ENCODE results near the gene CAMK1G. TPM values are rescaled to one million over a fixed set of nuclear protein-coding genes. Genes with fewer than 3 reads are reported as not detected.

CAMK1G gene
- total RNA-seq, 1 donor from 2014 or later, result not detected

GRCh38 chr1:209564849-209565248 is 18.7 kb upstream of the CAMK1G start:
- no peak for DNase-seq (ENCODE audit: low read depth)

- peak; percentile 89 for DNase-seq (ENCODE audit: low read depth)
These were observed 17.5 kb upstream of the CAMK1G start for GRCh38 chr1:209565759-209566678.

GRCh38 chr1:209567698-209568175 is 15.8 kb upstream of the CAMK1G start:
- DNase-seq (ENCODE audit: low read depth), result peak; percentile 61

GRCh38 chr1:209569455-209570207 is 13.9 kb upstream of the CAMK1G start:
- DNase-seq (ENCODE audit: low read depth), result peak; percentile 71

- DNase-seq (ENCODE audit: low read depth), result no peak
These were observed 12.8 kb upstream of the CAMK1G start for GRCh38 chr1:209570743-209571142.

DNA sequence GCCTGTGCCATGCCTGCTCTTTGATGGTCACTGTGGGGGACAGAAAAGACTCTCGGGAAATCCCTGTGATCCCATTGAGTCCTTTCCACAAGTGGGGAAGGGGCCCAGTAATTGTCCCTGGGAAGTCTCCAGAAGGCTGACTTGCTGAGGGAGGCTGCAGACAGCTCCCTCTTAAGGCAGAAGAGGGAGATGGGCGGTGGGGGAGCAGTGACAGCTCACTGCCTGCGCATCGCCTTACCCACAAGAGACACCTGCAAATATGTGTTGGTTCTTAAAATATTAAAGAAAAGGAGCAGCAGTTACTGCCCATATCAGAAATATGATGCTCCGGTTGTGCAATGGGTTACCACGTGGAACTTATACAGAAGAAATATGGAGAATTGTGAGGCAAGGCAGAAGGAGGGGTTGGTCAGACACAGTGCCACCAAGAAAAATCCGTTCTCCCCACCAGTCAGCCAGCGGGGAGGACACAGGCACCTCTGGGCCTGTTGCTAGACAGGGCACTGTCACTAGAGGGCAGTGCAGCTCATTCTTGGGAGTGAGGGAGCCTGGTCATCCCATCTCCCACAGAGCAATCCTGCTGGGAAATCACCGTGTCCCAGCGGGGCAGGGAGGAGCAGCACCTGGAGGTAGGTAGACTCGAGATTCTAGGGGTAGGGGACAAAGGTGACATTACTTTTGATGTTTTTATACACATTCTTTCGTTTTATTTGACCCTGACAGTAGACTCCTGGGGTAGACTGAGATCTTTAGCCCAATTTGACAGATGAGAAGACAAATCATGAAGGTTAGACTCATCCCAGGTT is 6.9 kb upstream of the CAMK1G start:
- DNase-seq (ENCODE audit: low read depth), result peak; percentile 83

GRCh38 chr1:209577346-209577745 is 6.2 kb upstream of the CAMK1G start:
- DNase-seq (ENCODE audit: low read depth), result no peak

DNA sequence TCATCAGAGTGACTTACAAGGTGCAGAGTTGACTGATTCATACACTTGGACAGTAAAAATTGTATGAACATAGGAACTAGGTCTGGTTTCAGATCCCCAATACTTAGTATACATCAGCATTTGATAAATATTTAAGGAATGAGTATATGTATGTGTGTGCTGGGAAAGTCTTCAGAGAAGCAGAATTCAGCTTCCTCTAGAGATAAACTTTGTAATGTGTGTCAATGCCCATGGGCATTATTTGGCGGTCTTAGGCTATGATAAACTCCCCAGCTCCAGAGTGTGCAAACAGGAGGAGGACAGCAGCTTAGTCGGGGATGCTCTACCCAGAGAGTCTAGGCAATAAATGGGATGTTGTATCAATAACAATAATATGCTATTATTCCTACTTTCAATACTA is 2.9 kb upstream of the CAMK1G start:
- no peak for DNase-seq (ENCODE audit: low read depth)

DNA sequence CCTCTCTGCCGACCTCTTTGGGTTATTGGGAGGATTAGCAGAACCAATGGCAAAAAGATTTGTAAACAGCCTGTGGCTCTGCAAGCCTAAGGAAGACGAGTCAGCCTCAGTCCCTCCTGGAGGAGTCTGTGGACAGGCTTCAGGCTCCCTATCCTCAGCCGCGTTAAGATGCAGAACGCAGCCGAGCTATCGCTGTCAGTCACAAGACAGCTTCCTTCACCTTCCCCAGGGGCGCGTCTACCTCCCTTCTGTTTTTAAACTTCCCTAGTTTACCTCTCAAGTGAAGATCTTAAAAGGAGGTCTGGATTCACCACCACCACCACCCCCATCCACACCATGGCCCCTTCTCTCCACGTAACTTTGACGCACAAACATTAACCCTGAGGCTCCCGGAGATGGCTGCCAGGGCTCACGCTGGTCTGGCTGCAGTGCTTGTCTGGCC is 738 bp downstream of the CAMK1G start:
- no peak for DNase-seq (ENCODE audit: low read depth)

GRCh38 chr1:209585197-209585596 is 1.7 kb downstream of the CAMK1G start:
- DNase-seq (ENCODE audit: low read depth), result no peak

DNA sequence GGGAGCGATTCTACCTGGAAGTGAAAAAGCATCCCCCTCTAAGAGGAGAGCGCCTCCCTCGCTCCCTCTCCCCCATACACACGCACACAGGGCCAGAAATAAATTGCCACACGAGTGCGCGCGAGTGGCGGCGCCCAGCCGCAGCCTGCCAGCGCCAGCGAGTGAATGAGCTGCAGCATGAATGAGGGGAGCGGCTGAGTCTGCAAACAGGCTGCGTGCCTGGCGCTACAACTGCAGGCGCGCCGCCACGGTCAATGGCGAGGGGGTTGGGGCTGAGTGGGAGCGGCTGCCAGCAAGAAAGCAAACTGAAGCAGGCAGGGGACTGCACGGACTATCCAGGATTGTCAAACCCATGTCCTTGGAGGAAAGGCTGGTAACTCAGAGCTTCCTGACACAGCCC is 2.2 kb downstream of the CAMK1G start:
- DNase-seq (ENCODE audit: low read depth), result peak; percentile 75

GRCh38 chr1:209586221-209586740 is 2.8 kb downstream of the CAMK1G start:
- DNase-seq (ENCODE audit: low read depth), result no peak

- DNase-seq (ENCODE audit: low read depth), result no peak
These were observed 4.3 kb downstream of the CAMK1G start for GRCh38 chr1:209587789-209588188.

GRCh38 chr1:209589440-209589839 is 5.9 kb downstream of the CAMK1G start:
- no peak for DNase-seq (ENCODE audit: low read depth)

GRCh38 chr1:209589863-209590262 is 6.3 kb downstream of the CAMK1G start:
- DNase-seq (ENCODE audit: low read depth), result no peak

- peak; percentile 51 for DNase-seq (ENCODE audit: low read depth)
These were observed 6.9 kb downstream of the CAMK1G start for GRCh38 chr1:209590405-209590804.

GRCh38 chr1:209593747-209594146 is 10.2 kb downstream of the CAMK1G start:
- no peak for DNase-seq (ENCODE audit: low read depth)

DNA sequence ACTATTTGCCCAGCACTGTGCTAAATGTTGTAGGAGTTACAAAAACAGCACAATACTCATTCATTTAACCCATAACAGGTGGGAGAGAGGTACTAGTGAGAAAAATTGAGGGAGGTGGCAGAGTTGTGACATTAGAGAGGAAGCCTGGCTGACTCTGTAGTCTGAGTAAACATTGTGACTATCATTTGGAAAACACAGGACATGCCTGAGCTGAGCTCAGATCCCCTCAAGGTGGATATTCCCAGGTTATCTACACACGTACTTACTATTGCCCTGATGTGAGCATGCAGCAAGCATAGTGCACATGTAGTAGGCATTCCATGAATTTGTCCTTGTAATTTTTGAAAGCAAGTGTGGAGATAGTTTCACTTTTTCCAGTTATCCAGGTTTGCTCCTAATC is 10.9 kb downstream of the CAMK1G start:
- DNase-seq (ENCODE audit: low read depth), result no peak

DNA sequence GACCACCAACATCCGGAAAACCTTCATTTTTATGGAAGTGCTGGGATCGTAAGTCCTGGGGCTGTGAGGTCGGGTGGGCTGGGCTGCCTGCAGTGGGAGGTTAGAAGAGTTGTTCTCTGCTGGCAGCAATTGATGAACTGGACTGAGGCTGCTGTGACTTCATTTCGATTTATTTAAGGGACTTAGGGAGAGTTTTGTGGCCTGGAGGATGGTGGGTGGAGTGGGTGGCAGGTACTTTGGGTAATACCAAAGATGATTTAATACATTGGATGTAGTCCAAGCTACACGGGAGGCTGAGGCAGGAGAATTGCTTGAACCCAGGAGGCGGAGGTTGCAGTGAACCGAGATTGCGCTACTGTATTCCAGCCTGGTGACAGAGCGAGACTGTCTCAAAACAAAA is 11.5 kb downstream of the CAMK1G start:
- DNase-seq (ENCODE audit: low read depth), result no peak

GRCh38 chr1:209595599-209596285 is 12.2 kb downstream of the CAMK1G start:
- no peak for DNase-seq (ENCODE audit: low read depth)
